Stimulated activated CD4-positive, alpha-beta T cell treated with anti-CD3 and anti-CD28 coated beads, Interleukin-1b, Interleukin-23, amount 100 ng/mL, for 1 hour (primary cell): ENCODE data around the gene FKBP5.
"Not testable (repeated sequence)": the region's sequence is repeated elsewhere in the genome, so short reads cannot be mapped to it uniquely, and the experiment has no call there.

Experiments
- DNase-seq, 2 donors: peaks; one replicate each; pipeline ENCODE4 v3.0.0-alpha.2; 2020; ENCODE audit warnings: low read depth in 2 of 2

Gene FKBP5

GRCh38 chr6:35724059-35724458 lies 35.3 kb upstream of the FKBP5 start:
- no peak for DNase-seq

- no peak for DNase-seq
These were observed 34.9 kb upstream of the FKBP5 start for GRCh38 chr6:35723587-35723986.

GRCh38 chr6:35722121-35722761 lies 33.5 kb upstream of the FKBP5 start:
- no peak for DNase-seq

- no peak for DNase-seq
These were observed 31.4 kb upstream of the FKBP5 start for GRCh38 chr6:35719830-35720733.

GRCh38 chr6:35719404-35719829 lies 30.7 kb upstream of the FKBP5 start:
- DNase-seq = no peak

- DNase-seq = no peak
These were observed 30.2 kb upstream of the FKBP5 start for GRCh38 chr6:35718911-35719381.

GRCh38 chr6:35718375-35718736 lies 29.6 kb upstream of the FKBP5 start:
- no peak for DNase-seq

GRCh38 chr6:35717449-35718374 lies 29.0 kb upstream of the FKBP5 start:
- DNase-seq = no peak

- DNase-seq = no peak
These were observed 28.1 kb upstream of the FKBP5 start for GRCh38 chr6:35716798-35717197.

- DNase-seq = no peak
These were observed 24.5 kb upstream of the FKBP5 start for GRCh38 chr6:35713006-35713767.

GRCh38 chr6:35711731-35712130 lies 23.0 kb upstream of the FKBP5 start:
- no peak for DNase-seq

- no peak for DNase-seq
These were observed 21.6 kb upstream of the FKBP5 start for GRCh38 chr6:35710241-35710847.

- DNase-seq = no peak
These were observed 19.9 kb upstream of the FKBP5 start for GRCh38 chr6:35708585-35708984.

- DNase-seq = no peak
These were observed 19.1 kb upstream of the FKBP5 start for GRCh38 chr6:35707714-35708407.

- no peak for DNase-seq
These were observed 17.8 kb upstream of the FKBP5 start for GRCh38 chr6:35706468-35706867.

GRCh38 chr6:35703554-35703953 lies 14.8 kb upstream of the FKBP5 start:
- DNase-seq = no peak

GRCh38 chr6:35698858-35699257 lies 10.1 kb upstream of the FKBP5 start:
- no peak for DNase-seq

GRCh38 chr6:35698430-35698829 lies 9.7 kb upstream of the FKBP5 start:
- DNase-seq = not testable (repeated sequence)

- no peak for DNase-seq
These were observed 5.7 kb upstream of the FKBP5 start for GRCh38 chr6:35694462-35694861.
